GM18505 (cell line): ENCODE measurements around the gene CD22.

Source experiments
- ATAC-seq: cut with Tn5 transposase; IDR thresholded peaks from one replicate; pipeline ENCODE4 v1.9.1; 2021; ENCODE audit not compliant: unreplicated experiment
- POLR2A ChIP-seq: IDR thresholded peaks from 4 replicates; pipeline ENCODE4 v1.6.1; 2011; ENCODE audit warnings: borderline replicate concordance; ENCODE audit not compliant: insufficient read depth, insufficient read length; ENCODE audit errors: extremely low read depth

CD22 gene

GRCh38 chr19:35299523-35300338, 29.3 kb upstream of the CD22 start:
- no peak for ATAC-seq
- no peak for TF ChIP-seq POLR2A

DNA sequence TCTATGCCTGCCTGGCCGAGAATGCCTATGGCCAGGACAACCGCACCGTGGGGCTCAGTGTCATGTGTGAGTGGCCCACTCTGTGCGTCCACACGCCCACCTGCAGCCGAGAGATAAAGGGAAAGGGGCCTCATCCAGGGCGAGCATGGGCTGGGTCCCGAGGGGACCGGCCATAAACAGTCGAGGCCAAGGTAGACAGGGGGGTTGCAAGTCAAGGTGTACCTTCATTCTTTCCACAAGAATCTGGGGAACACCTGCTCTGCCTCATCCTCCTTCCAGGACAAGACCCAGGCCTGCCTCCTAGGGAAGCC, 28.7 kb upstream of the CD22 start:
- ATAC-seq: no peak
- TF ChIP-seq POLR2A: no peak

GRCh38 chr19:35301961-35302360, 27.0 kb upstream of the CD22 start:
- TF ChIP-seq POLR2A: no peak
- ATAC-seq: no peak

DNA sequence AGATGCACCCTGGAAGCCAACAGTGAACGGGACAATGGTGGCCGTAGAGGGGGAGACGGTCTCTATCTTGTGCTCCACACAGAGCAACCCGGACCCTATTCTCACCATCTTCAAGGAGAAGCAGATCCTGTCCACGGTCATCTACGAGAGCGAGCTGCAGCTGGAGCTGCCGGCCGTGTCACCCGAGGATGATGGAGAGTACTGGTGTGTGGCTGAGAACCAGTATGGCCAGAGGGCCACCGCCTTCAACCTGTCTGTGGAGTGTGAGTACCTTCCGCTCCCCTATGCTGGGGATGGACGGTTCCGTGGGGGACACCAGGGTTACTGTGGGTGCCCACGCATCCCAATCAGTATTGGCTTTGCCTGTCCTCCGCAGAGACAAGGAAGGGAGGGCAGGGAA, 26.5 kb upstream of the CD22 start:
- ATAC-seq: no peak
- TF ChIP-seq POLR2A: no peak

GRCh38 chr19:35303357-35303915, 25.6 kb upstream of the CD22 start:
- no peak for ATAC-seq
- no peak for TF ChIP-seq POLR2A

DNA sequence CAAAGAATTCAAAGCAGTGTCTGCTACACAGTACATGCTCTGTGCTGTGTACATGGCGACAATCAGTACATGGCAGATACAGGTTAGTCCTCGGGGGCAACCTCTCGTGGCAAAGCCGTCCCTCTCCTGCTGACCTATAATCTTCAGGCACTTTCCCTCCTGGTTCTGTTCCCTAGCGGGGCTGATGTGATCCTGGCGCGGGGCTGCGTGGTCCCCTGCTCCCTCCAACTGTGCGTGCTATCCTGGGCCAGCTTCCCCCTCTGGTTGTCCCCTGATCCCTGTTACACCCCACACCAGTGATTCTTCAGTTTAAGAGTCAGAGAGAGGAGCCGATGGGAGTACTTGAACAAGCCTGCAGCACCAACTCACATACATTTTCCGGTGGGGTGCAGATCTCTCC, 25.0 kb upstream of the CD22 start:
- TF ChIP-seq POLR2A: no peak
- ATAC-seq: no peak

DNA sequence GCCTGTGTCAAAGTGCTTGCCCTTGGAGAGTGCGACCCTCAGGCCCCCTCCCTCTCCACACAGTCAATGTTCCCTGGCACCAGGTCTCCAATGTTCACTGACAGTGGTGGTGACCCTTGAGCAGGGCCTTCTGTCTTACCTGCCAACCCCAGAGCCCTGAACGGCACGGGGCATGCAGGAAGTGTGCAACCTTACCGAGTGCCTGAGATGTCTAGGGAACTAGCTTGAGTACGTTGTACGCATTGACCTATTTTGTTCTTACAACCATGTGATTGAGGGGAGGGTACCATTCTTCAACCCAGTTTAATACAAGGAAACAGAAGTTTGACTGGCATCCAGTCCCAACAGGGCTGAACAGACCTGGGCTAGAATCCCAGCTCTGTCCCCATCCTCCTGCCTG, 23.8 kb upstream of the CD22 start:
- no peak for ATAC-seq

DNA sequence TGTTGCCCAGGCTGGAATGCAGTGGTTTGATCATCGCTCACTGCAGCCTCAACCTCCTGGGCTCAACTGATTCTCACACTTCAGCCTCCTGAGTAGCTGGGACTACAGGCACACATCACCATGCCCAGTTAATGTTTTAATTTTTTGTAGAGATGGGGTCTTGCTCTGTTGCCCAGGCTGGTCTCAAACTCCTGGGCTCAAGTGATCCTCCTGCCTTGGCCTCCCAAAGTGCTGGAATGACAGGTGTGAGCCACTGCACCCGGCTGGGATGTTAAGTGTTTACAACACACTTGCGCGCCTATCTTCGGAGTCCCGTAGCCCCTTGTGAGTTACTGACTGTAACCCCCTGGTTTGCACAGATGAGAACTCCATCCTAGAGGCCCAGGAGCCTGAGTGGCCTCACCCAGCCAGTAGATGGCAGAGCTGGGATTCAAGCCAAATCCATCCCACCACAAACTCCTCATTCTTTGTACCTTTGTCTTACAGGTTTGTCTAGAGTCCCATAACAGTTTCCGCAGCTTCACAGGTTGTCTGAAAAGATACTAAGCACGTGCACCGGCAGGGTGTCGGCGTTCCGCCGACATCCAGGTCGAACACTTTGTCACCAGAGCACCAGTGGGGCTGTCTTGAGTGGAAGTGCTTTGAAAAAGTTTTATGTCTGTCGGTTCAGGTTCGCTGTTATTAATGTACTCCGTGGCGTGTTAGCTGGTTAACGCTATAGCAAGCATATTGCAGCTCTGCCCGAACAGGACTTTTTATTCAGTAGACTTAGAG, 22.3 kb upstream of the CD22 start:
- TF ChIP-seq POLR2A: no peak
- ATAC-seq: no peak

More for the DNA sequence above, 23.8 kb upstream of the CD22 start:
- TF ChIP-seq POLR2A: no peak

- no peak for ATAC-seq
- no peak for TF ChIP-seq POLR2A
Observed at GRCh38 chr19:35307931-35308330, 21.1 kb upstream of the CD22 start.

DNA sequence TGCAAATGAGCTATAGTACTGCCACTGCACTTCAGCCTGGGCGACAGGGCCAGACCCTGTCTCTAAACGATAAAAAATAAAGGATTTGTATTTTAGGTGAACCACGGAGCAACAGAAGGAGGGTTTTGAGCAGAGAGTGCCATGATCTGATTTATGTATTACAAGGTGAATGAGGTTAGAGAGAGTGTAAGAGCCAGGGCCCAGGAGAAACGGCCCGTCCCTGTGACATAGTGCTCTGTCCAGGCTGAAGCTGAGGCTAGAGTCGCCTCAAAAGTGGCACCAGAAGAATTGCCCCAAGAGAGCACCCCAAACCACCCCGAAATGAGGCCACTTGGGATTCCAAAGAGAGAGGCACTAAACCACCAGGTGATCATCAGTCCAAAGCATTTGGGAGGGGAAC, 20.1 kb upstream of the CD22 start:
- no peak for ATAC-seq
- no peak for TF ChIP-seq POLR2A

- no peak for ATAC-seq
- no peak for TF ChIP-seq POLR2A
Observed at GRCh38 chr19:35309481-35310279, 19.3 kb upstream of the CD22 start.

DNA sequence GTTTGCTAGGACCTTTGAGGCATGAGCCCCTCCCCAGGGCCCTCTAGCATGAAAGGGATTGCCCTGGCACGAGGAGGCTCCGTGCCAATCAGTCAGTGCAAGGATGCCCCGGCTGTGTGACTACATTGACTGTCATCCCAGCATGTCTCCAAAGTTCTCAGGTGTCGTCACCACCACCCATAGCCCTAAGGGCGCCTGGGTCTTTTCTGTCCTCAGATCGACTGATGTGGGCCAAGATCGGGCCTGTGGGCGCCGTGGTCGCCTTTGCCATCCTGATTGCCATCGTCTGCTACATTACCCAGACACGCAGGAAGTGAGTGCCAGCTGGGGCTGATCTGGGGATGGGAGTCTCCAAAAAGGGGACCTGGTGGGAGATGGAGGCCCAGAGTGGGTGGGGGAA, 18.7 kb upstream of the CD22 start:
- no peak for TF ChIP-seq POLR2A
- no peak for ATAC-seq

- TF ChIP-seq POLR2A: no peak
- ATAC-seq: no peak
Observed at GRCh38 chr19:35310811-35311465, 18.0 kb upstream of the CD22 start.
